GM12892 (cell line): Measurements from ENCODE around the gene TFAP2E.

ENCODE experiments used
- POLR2A ChIP-seq: IDR thresholded peaks from 2 replicates; pipeline ENCODE4 v1.6.1; 2011; ENCODE audit warnings: low read depth, low read length, control low read depth
- POLR2AphosphoS5 ChIP-seq: IDR thresholded peaks from 2 replicates; pipeline ENCODE4 v1.6.1; 2011; ENCODE audit warnings: low read depth, low read length, control low read depth
- TAF1 ChIP-seq: IDR thresholded peaks from 2 replicates; pipeline ENCODE4 v1.6.1; 2011; ENCODE audit warnings: low read depth, mild to moderate bottlenecking, control low read depth, low read length, borderline replicate concordance

GRCh38 chr1:35539824-35540261 is 33.3 kb upstream of the TFAP2E start:
- TF ChIP-seq POLR2A (no peak), POLR2AphosphoS5 (no peak), TAF1 (no peak)
